Measurements from ENCODE around the gene ZCWPW2. TPM values are rescaled to one million over a fixed set of nuclear protein-coding genes. Genes with fewer than 3 reads are reported as not detected.

ZCWPW2 gene
- total and polyA plus RNA-seq, 4 experiments from 2014 or later = 0.59 to 1.5 (median 0.76) TPM

DNA sequence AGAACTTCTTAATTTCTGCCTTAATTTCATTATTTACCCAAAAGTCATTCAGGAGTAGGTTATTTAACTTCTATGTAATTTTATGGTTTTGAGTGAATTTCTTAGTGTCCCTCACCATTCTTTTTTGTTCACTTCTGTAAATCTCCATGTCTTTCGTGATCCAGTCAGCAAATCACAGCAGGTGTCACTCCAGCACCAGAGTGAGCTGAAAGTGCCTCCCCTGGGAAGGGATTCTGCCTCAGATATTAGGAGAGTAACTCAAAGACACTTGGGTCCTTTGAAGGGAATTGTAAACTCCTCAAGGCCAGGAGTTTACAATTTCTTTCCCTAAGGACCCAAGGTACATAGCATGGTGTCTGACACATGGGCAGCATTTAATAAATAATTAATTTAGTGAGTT is 207.7 kb downstream of the ZCWPW2 start:
- Histone ChIP-seq H3K27me3 (ENCODE audit: insufficient read depth, low read length) (no peaks in the 10 kb centered on the region), H3K36me3 (ENCODE audit: insufficient read depth, low read length) (no peaks in the 10 kb centered on the region), H3K4me3 (ENCODE audit: low read length in 2 of 2) (no peak overlapping the region), H3K27ac (ENCODE audit: low read depth, low read length) (no peak overlapping the region), H3K9me3 (ENCODE audit: control insufficient read depth in 1 of 2, low read length in 2 of 2) (no peaks in the 10 kb centered on the region), H3K4me1 (ENCODE audit: insufficient read depth, low read length) (no peaks in the 10 kb centered on the region)
- CTCF ChIA-PET (ENCODE audit: partially characterized antibody) = no interaction called here
- H3K36me3 Mint-ChIP-seq = no peaks in the 10 kb centered on the region
- no peak for DNase-seq
- peaks cover 0 to 3% (median 0%) of the 10 kb centered on the region in 8 donors for H3K9me3 Mint-ChIP-seq
- POLR2A ChIA-PET (ENCODE audit: partially characterized antibody) = no interaction called here
- H3K27ac Mint-ChIP-seq = no peak overlapping the region
- peaks cover 0 to 2% of the 10 kb centered on the region in 2 donors for H3K27me3 Mint-ChIP-seq
- intact Hi-C loops (cut with micrococcal nuclease) = no loop called here
- no peak overlapping the region for H3K4me3 Mint-ChIP-seq
- no peaks in the 10 kb centered on the region for H3K4me1 Mint-ChIP-seq

DNA sequence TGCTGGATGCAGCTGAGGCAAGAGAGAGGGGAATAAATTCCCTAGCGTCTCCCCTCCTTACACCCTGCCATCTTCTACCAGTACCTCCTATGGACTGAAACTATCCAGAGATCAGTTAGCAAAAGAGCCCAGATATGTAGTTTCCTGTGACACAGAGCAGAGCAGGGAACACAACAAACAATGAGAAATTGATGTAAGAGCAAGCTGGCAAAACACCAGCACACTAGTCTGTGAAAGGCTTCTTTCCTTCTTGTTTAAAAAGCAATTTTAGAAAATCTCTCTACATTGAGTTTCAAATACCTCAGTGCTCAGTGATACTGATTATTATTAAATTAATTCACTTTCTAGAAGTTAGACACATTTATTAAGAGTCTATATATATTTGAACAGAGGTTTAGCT is 215.7 kb downstream of the ZCWPW2 start:
- Mint-ChIP-seq H3K27ac (no peak overlapping the region), H3K27me3 (peaks cover 0 to 5% of the 10 kb centered on the region in 2 donors), H3K4me3 (no peak overlapping the region), H3K4me1 (no peaks in the 10 kb centered on the region), H3K9me3 (peaks cover 0 to 7% (median 3%) of the 10 kb centered on the region in 8 donors), H3K36me3 (no peaks in the 10 kb centered on the region)
- Histone ChIP-seq H3K4me3 (ENCODE audit: low read length in 2 of 2) (no peak overlapping the region), H3K27me3 (ENCODE audit: insufficient read depth, low read length) (no peaks in the 10 kb centered on the region), H3K36me3 (ENCODE audit: insufficient read depth, low read length) (no peaks in the 10 kb centered on the region), H3K4me1 (ENCODE audit: insufficient read depth, low read length) (no peaks in the 10 kb centered on the region), H3K9me3 (ENCODE audit: control insufficient read depth in 1 of 2, low read length in 2 of 2) (no peaks in the 10 kb centered on the region), H3K27ac (ENCODE audit: low read depth, low read length) (no peak overlapping the region)
- no peak for DNase-seq
- ChIA-PET POLR2A (ENCODE audit: partially characterized antibody) (no interaction called here), CTCF (ENCODE audit: partially characterized antibody) (no interaction called here)
- intact Hi-C loops (cut with micrococcal nuclease) = no loop called here

GRCh38 chr3:28569357-28569756 is 220.8 kb downstream of the ZCWPW2 start:
- Mint-ChIP-seq H3K36me3 (no peaks in the 10 kb centered on the region), H3K9me3 (peaks cover 0 to 7% (median 1%) of the 10 kb centered on the region in 8 donors), H3K4me1 (no peaks in the 10 kb centered on the region), H3K27ac (no peak overlapping the region), H3K4me3 (no peak overlapping the region), H3K27me3 (peaks cover 11 to 16% of the 10 kb centered on the region in 2 donors)
- ChIA-PET POLR2A (ENCODE audit: partially characterized antibody) (no interaction called here), CTCF (ENCODE audit: partially characterized antibody) (no interaction called here)
- no peak overlapping the region for H3K4me3 ChIP-seq (ENCODE audit: low read length in 2 of 2)
- H3K4me1 ChIP-seq (ENCODE audit: insufficient read depth, low read length) = no peaks in the 10 kb centered on the region
- no peak for DNase-seq
- no peak overlapping the region for H3K27ac ChIP-seq (ENCODE audit: low read depth, low read length)
- H3K27me3 ChIP-seq (ENCODE audit: insufficient read depth, low read length) = no peaks in the 10 kb centered on the region
- intact Hi-C loops (cut with micrococcal nuclease) = no loop called here
- H3K36me3 ChIP-seq (ENCODE audit: insufficient read depth, low read length) = no peaks in the 10 kb centered on the region
- no peaks in the 10 kb centered on the region for H3K9me3 ChIP-seq (ENCODE audit: control insufficient read depth in 1 of 2, low read length in 2 of 2)

GRCh38 chr3:28574036-28574435 is 225.5 kb downstream of the ZCWPW2 start:
- H3K4me1 ChIP-seq (ENCODE audit: insufficient read depth, low read length) = no peaks in the 10 kb centered on the region
- peaks cover 2 to 7% (median 3%) of the 10 kb centered on the region in 4 donors for H3K4me1 Mint-ChIP-seq
- no peak overlapping the region for H3K27ac ChIP-seq (ENCODE audit: low read depth, low read length)
- intact Hi-C loops (cut with micrococcal nuclease) = no loop called here
- no peak overlapping the region for H3K4me3 ChIP-seq (ENCODE audit: low read length in 2 of 2)
- H3K4me3 Mint-ChIP-seq = no peak overlapping the region
- peaks cover 12% of the 10 kb centered on the region for H3K27me3 ChIP-seq (ENCODE audit: insufficient read depth, low read length)
- CTCF ChIA-PET (ENCODE audit: partially characterized antibody) = no interaction called here
- no peak overlapping the region for H3K27ac Mint-ChIP-seq
- H3K36me3 Mint-ChIP-seq = no peaks in the 10 kb centered on the region
- peaks cover 0 to 6% (median 0%) of the 10 kb centered on the region in 8 donors for H3K9me3 Mint-ChIP-seq
- POLR2A ChIA-PET (ENCODE audit: partially characterized antibody) = interaction anchor here (0.6 kb wide), 1 partner anchor 195 kb away, joined by 3 read pairs; no protein-coding TSS in a partner anchor
- no peaks in the 10 kb centered on the region for H3K36me3 ChIP-seq (ENCODE audit: insufficient read depth, low read length)
- DNase-seq = no peak
- H3K27me3 Mint-ChIP-seq = peaks cover 31 to 36% of the 10 kb centered on the region in 2 donors
- H3K9me3 ChIP-seq (ENCODE audit: control insufficient read depth in 1 of 2, low read length in 2 of 2) = no peaks in the 10 kb centered on the region

GRCh38 chr3:28575100-28575745 is 226.7 kb downstream of the ZCWPW2 start:
- Mint-ChIP-seq H3K4me1 (peaks cover 2 to 7% (median 3%) of the 10 kb centered on the region in 4 donors), H3K27ac (no peak overlapping the region), H3K27me3 (peaks cover 33 to 37% of the 10 kb centered on the region in 2 donors), H3K36me3 (no peaks in the 10 kb centered on the region), H3K9me3 (peaks cover 0 to 6% (median under 1%) of the 10 kb centered on the region in 8 donors), H3K4me3 (no peak overlapping the region)
- POLR2A ChIA-PET (ENCODE audit: partially characterized antibody) = no interaction called here
- no peak overlapping the region for H3K4me3 ChIP-seq (ENCODE audit: low read length in 2 of 2)
- H3K27ac ChIP-seq (ENCODE audit: low read depth, low read length) = no peak overlapping the region
- H3K4me1 ChIP-seq (ENCODE audit: insufficient read depth, low read length) = no peaks in the 10 kb centered on the region
- intact Hi-C loops (cut with micrococcal nuclease) = no loop called here
- H3K36me3 ChIP-seq (ENCODE audit: insufficient read depth, low read length) = no peaks in the 10 kb centered on the region
- DNase-seq = no peak
- CTCF ChIA-PET (ENCODE audit: partially characterized antibody) = no interaction called here
- H3K27me3 ChIP-seq (ENCODE audit: insufficient read depth, low read length) = peaks cover 12% of the 10 kb centered on the region
- no peaks in the 10 kb centered on the region for H3K9me3 ChIP-seq (ENCODE audit: control insufficient read depth in 1 of 2, low read length in 2 of 2)

Other genes with a start within 250 kb of the ZCWPW2 start
- gene CMC1, start 107.1 kb upstream of the ZCWPW2 start, total RNA-seq = 10 to 100 TPM; 15.9 to 18.4 TPM
- 10 to 100 TPM; 43.4 to 49.8 TPM for gene CMC1, start 107.1 kb upstream of the ZCWPW2 start, polyA plus RNA-seq
- 10 to 100 TPM; 40.3 to 44.5 TPM for gene AZI2, start 103 bp downstream of the ZCWPW2 start, total RNA-seq
- gene AZI2, start 103 bp downstream of the ZCWPW2 start, polyA plus RNA-seq = 10 to 100 TPM; 43.2 to 43.9 TPM

All from CD4-positive, alpha-beta memory T cell (primary cell).